ENCODE results near the gene SVIL.

Gene SVIL

GRCh38 chr10:29426420-29426819 is 208.4 kb downstream of the SVIL start:
- H3K36me3 ChIP-seq (ENCODE audit: control insufficient read depth, insufficient read depth, low read length) = no peaks in the 10 kb centered on the region
- no peaks in the 10 kb centered on the region for H3K9me3 ChIP-seq (ENCODE audit: control insufficient read depth, insufficient read depth, low read length)
- no peak overlapping the region for H3K9ac ChIP-seq (ENCODE audit: low read depth, low read length)
- H3K4me3 ChIP-seq (ENCODE audit: low read depth, low read length) = no peak overlapping the region
- no peaks in the 10 kb centered on the region for H3K4me1 ChIP-seq (ENCODE audit: control insufficient read depth, insufficient read depth, low read length)
- H3K27me3 ChIP-seq (ENCODE audit: control insufficient read depth, insufficient read depth, low read length) = no peaks in the 10 kb centered on the region

GRCh38 chr10:29424017-29424416 is 210.8 kb downstream of the SVIL start:
- Histone ChIP-seq H3K4me3 (ENCODE audit: low read depth, low read length) (no peak overlapping the region), H3K4me1 (ENCODE audit: control insufficient read depth, insufficient read depth, low read length) (no peaks in the 10 kb centered on the region), H3K9me3 (ENCODE audit: control insufficient read depth, insufficient read depth, low read length) (no peaks in the 10 kb centered on the region), H3K36me3 (ENCODE audit: control insufficient read depth, insufficient read depth, low read length) (no peaks in the 10 kb centered on the region), H3K27me3 (ENCODE audit: control insufficient read depth, insufficient read depth, low read length) (no peaks in the 10 kb centered on the region), H3K9ac (ENCODE audit: low read depth, low read length) (no peak overlapping the region)

GRCh38 chr10:29420744-29421143 is 214.0 kb downstream of the SVIL start:
- H3K27me3 ChIP-seq (ENCODE audit: control insufficient read depth, insufficient read depth, low read length) = no peaks in the 10 kb centered on the region
- no peak overlapping the region for H3K9ac ChIP-seq (ENCODE audit: low read depth, low read length)
- no peaks in the 10 kb centered on the region for H3K4me1 ChIP-seq (ENCODE audit: control insufficient read depth, insufficient read depth, low read length)
- no peak overlapping the region for H3K4me3 ChIP-seq (ENCODE audit: low read depth, low read length)
- no peaks in the 10 kb centered on the region for H3K9me3 ChIP-seq (ENCODE audit: control insufficient read depth, insufficient read depth, low read length)
- no peaks in the 10 kb centered on the region for H3K36me3 ChIP-seq (ENCODE audit: control insufficient read depth, insufficient read depth, low read length)

GRCh38 chr10:29417324-29417723 is 217.4 kb downstream of the SVIL start:
- Histone ChIP-seq H3K36me3 (ENCODE audit: control insufficient read depth, insufficient read depth, low read length) (no peaks in the 10 kb centered on the region), H3K27me3 (ENCODE audit: control insufficient read depth, insufficient read depth, low read length) (no peaks in the 10 kb centered on the region), H3K9ac (ENCODE audit: low read depth, low read length) (no peak overlapping the region)

GRCh38 chr10:29415876-29416275 is 218.9 kb downstream of the SVIL start:
- Histone ChIP-seq H3K27me3 (ENCODE audit: control insufficient read depth, insufficient read depth, low read length) (no peaks in the 10 kb centered on the region), H3K36me3 (ENCODE audit: control insufficient read depth, insufficient read depth, low read length) (no peaks in the 10 kb centered on the region), H3K4me3 (ENCODE audit: low read depth, low read length) (no peak overlapping the region), H3K9ac (ENCODE audit: low read depth, low read length) (no peak overlapping the region), H3K4me1 (ENCODE audit: control insufficient read depth, insufficient read depth, low read length) (no peaks in the 10 kb centered on the region), H3K9me3 (ENCODE audit: control insufficient read depth, insufficient read depth, low read length) (no peaks in the 10 kb centered on the region)

More at GRCh38 chr10:29417324-29417723, 217.4 kb downstream of the SVIL start:
- H3K4me1 ChIP-seq (ENCODE audit: control insufficient read depth, insufficient read depth, low read length) = no peaks in the 10 kb centered on the region
- no peaks in the 10 kb centered on the region for H3K9me3 ChIP-seq (ENCODE audit: control insufficient read depth, insufficient read depth, low read length)
- H3K4me3 ChIP-seq (ENCODE audit: low read depth, low read length) = no peak overlapping the region

GRCh38 chr10:29414501-29414900 is 220.3 kb downstream of the SVIL start:
- no peaks in the 10 kb centered on the region for H3K36me3 ChIP-seq (ENCODE audit: control insufficient read depth, insufficient read depth, low read length)
- H3K4me1 ChIP-seq (ENCODE audit: control insufficient read depth, insufficient read depth, low read length) = no peaks in the 10 kb centered on the region
- H3K4me3 ChIP-seq (ENCODE audit: low read depth, low read length) = no peak overlapping the region
- H3K27me3 ChIP-seq (ENCODE audit: control insufficient read depth, insufficient read depth, low read length) = no peaks in the 10 kb centered on the region
- H3K9me3 ChIP-seq (ENCODE audit: control insufficient read depth, insufficient read depth, low read length) = no peaks in the 10 kb centered on the region
- H3K9ac ChIP-seq (ENCODE audit: low read depth, low read length) = no peak overlapping the region

GRCh38 chr10:29412485-29412884 is 222.3 kb downstream of the SVIL start:
- Histone ChIP-seq H3K9me3 (ENCODE audit: control insufficient read depth, insufficient read depth, low read length) (no peaks in the 10 kb centered on the region), H3K9ac (ENCODE audit: low read depth, low read length) (no peak overlapping the region), H3K4me3 (ENCODE audit: low read depth, low read length) (no peak overlapping the region)

GRCh38 chr10:29411666-29412315 is 223.0 kb downstream of the SVIL start:
- H3K27me3 ChIP-seq (ENCODE audit: control insufficient read depth, insufficient read depth, low read length) = no peaks in the 10 kb centered on the region
- no peak overlapping the region for H3K9ac ChIP-seq (ENCODE audit: low read depth, low read length)
- H3K36me3 ChIP-seq (ENCODE audit: control insufficient read depth, insufficient read depth, low read length) = no peaks in the 10 kb centered on the region
- H3K4me1 ChIP-seq (ENCODE audit: control insufficient read depth, insufficient read depth, low read length) = no peaks in the 10 kb centered on the region
- no peaks in the 10 kb centered on the region for H3K9me3 ChIP-seq (ENCODE audit: control insufficient read depth, insufficient read depth, low read length)
- no peak overlapping the region for H3K4me3 ChIP-seq (ENCODE audit: low read depth, low read length)

More at GRCh38 chr10:29412485-29412884, 222.3 kb downstream of the SVIL start:
- Histone ChIP-seq H3K27me3 (ENCODE audit: control insufficient read depth, insufficient read depth, low read length) (no peaks in the 10 kb centered on the region), H3K36me3 (ENCODE audit: control insufficient read depth, insufficient read depth, low read length) (no peaks in the 10 kb centered on the region), H3K4me1 (ENCODE audit: control insufficient read depth, insufficient read depth, low read length) (no peaks in the 10 kb centered on the region)

GRCh38 chr10:29409241-29410054 is 225.3 kb downstream of the SVIL start:
- Histone ChIP-seq H3K4me1 (ENCODE audit: control insufficient read depth, insufficient read depth, low read length) (no peaks in the 10 kb centered on the region), H3K9me3 (ENCODE audit: control insufficient read depth, insufficient read depth, low read length) (peaks cover 4% of the 10 kb centered on the region), H3K4me3 (ENCODE audit: low read depth, low read length) (no peak overlapping the region), H3K9ac (ENCODE audit: low read depth, low read length) (no peak overlapping the region), H3K27me3 (ENCODE audit: control insufficient read depth, insufficient read depth, low read length) (no peaks in the 10 kb centered on the region), H3K36me3 (ENCODE audit: control insufficient read depth, insufficient read depth, low read length) (no peaks in the 10 kb centered on the region)

GRCh38 chr10:29408847-29409240 is 225.9 kb downstream of the SVIL start:
- Histone ChIP-seq H3K4me1 (ENCODE audit: control insufficient read depth, insufficient read depth, low read length) (no peaks in the 10 kb centered on the region), H3K4me3 (ENCODE audit: low read depth, low read length) (no peak overlapping the region), H3K27me3 (ENCODE audit: control insufficient read depth, insufficient read depth, low read length) (no peaks in the 10 kb centered on the region), H3K9ac (ENCODE audit: low read depth, low read length) (no peak overlapping the region), H3K9me3 (ENCODE audit: control insufficient read depth, insufficient read depth, low read length) (peaks cover 4% of the 10 kb centered on the region), H3K36me3 (ENCODE audit: control insufficient read depth, insufficient read depth, low read length) (no peaks in the 10 kb centered on the region)
